KOPT-K1 (cell line): ENCODE measurements around the gene PCDHGA4.
"Not testable (repeated sequence)": the region's sequence is repeated elsewhere in the genome, so short reads cannot be mapped to it uniquely, and the experiment has no call there.

Experiments used
- H3K27ac ChIP-seq: fragments of 200-600 bp; sonication (generic); 2 replicates; pipeline ENCODE4 v1.5.1; 2016; ENCODE audit warnings: antibody characterized with exemption, mild to moderate bottlenecking, low read depth, low read length; ENCODE audit not compliant: poor library complexity, severe bottlenecking
- H3K36me3 ChIP-seq: fragments of 200-600 bp; sonication (generic); 2 replicates; pipeline ENCODE4 v1.5.1; 2017; ENCODE audit warnings: antibody characterized with exemption, mild to moderate bottlenecking, low read length, moderate library complexity; ENCODE audit not compliant: insufficient read depth
- H3K9me3 ChIP-seq: fragments of 200-600 bp; sonication (generic); 2 replicates; pipeline ENCODE4 v1.5.1; 2017; ENCODE audit warnings: antibody characterized with exemption, low read length, mild to moderate bottlenecking; ENCODE audit not compliant: insufficient read depth, poor library complexity, severe bottlenecking

Gene PCDHGA4

DNA sequence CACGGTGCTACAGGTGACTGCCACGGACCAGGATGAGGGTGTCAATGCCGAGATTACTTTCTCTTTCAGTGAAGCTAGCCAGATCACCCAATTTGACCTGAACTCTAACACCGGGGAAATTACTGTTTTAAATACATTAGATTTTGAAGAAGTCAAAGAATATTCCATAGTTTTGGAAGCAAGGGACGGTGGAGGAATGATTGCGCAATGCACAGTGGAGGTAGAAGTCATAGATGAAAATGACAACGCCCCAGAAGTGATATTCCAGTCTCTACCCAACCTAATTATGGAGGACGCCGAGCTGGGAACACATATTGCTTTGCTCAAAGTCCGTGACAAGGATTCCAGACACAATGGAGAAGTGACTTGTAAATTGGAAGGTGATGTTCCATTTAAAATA is 33.8 kb downstream of the PCDHGA4 start:
- Histone ChIP-seq H3K27ac (no peak overlapping the region), H3K9me3 (peaks cover 16% of the 10 kb centered on the region), H3K36me3 (no peaks in the 10 kb centered on the region)

DNA sequence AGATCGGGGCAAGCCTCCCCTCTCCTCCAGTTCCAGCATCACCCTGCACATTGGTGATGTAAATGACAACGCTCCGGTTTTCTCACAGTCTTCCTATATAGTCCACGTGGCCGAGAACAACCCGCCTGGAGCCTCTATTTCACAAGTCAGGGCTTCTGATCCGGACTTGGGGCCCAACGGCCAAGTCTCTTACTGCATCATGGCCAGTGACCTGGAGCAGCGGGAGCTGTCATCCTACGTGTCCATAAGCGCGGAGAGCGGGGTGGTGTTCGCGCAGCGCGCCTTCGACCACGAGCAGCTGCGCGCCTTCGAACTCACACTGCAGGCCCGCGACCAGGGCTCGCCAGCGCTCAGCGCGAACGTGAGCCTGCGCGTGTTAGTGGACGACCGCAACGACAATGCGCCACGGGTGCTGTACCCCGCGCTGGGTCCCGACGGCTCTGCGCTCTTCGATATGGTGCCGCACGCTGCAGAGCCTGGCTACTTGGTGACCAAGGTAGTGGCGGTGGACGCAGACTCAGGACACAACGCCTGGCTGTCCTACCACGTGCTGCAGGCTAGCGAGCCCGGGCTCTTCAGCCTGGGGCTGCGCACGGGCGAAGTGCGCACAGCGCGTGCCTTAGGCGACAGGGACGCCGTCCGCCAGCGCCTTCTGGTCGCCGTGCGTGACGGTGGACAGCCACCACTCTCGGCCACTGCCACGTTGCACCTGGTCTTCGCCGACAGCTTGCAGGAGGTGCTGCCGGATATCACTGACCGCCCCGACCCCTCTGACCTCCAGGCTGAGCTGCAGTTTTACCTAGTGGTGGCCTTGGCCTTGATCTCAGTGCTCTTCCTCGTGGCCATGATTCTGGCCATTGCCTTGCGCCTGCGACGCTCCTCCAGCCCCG is 34.6 kb downstream of the PCDHGA4 start:
- Histone ChIP-seq H3K36me3 (no peaks in the 10 kb centered on the region), H3K27ac (no peak overlapping the region), H3K9me3 (peaks cover 9% of the 10 kb centered on the region)

DNA sequence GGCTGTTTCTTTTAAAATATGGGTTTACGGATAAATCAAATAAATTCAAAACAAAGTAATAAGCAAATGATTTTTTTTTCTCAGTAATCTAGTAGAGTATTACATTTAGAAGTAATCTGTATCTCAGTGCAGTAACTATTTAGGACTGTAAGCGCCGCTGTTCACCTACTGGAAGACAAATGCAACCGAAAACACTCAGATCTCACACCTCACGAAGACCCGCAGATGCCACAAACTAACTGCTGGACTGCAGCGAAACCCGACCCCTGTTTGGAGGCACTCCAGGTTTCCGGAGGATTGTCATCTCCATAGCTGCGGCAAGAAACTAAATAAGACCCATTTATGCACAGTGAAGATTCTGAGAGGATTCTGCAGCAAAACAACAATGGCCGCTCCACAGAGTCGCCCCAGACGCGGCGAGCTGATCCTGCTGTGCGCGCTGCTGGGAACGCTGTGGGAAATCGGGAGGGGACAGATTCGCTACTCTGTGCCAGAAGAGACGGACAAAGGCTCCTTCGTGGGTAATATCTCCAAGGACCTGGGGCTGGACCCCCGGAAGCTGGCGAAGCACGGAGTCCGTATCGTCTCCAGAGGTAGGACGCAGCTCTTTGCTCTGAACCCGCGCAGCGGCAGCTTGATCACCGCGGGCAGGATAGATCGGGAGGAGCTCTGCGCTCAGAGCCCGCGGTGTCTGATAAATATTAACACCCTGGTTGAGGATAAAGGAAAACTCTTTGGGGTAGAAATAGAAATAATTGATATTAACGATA is 37.8 kb downstream of the PCDHGA4 start, which contains the start of gene PCDHGA8:
Gene PCDHGA8, plus strand, starts transcription at position 205 of the 770 bp plus-strand sequence. Its CDS starts 181 bp downstream, at position 386.
- Histone ChIP-seq H3K9me3 (no peaks in the 10 kb centered on the region), H3K36me3 (no peaks in the 10 kb centered on the region), H3K27ac (no peak within 1 kb of the TSS)

DNA sequence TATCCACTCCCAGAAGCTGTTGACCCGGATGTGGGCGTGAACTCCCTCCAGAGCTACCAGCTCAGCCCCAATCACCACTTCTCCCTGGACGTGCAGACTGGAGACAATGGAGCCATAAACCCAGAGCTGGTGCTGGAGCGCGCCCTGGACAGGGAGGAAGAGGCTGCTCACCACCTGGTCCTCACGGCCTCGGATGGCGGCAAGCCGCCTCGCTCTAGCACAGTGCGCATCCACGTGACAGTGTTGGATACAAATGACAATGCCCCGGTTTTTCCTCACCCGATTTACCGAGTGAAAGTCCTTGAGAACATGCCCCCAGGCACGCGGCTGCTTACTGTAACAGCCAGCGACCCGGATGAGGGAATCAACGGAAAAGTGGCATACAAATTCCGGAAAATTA is 38.4 kb downstream of the PCDHGA4 start:
- Histone ChIP-seq H3K9me3 (no peaks in the 10 kb centered on the region), H3K27ac (no peak overlapping the region), H3K36me3 (no peaks in the 10 kb centered on the region)

DNA sequence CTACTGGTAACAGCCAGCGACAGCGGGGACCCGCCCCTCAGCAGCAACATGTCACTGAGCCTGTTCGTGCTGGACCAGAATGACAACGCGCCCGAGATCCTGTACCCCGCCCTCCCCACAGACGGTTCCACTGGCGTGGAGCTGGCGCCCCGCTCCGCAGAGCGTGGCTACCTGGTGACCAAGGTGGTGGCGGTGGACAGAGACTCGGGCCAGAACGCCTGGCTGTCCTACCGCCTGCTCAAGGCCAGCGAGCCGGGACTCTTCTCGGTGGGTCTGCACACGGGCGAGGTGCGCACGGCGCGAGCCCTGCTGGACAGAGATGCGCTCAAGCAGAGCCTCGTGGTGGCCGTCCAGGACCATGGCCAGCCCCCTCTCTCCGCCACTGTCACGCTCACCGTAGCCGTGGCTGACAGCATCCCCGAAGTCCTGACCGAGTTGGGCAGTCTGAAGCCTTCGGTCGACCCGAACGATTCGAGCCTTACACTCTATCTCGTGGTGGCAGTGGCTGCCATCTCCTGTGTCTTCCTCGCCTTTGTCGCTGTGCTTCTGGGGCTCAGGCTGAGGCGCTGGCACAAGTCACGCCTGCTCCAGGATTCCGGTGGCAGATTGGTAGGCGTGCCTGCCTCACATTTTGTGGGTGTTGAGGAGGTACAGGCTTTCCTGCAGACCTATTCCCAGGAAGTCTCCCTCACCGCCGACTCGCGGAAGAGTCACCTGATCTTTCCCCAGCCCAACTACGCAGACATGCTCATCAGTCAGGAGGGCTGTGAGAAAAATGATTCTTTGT is 39.8 kb downstream of the PCDHGA4 start:
- H3K27ac ChIP-seq, H3K9me3 ChIP-seq, H3K36me3 ChIP-seq: not testable (repeated sequence)

DNA sequence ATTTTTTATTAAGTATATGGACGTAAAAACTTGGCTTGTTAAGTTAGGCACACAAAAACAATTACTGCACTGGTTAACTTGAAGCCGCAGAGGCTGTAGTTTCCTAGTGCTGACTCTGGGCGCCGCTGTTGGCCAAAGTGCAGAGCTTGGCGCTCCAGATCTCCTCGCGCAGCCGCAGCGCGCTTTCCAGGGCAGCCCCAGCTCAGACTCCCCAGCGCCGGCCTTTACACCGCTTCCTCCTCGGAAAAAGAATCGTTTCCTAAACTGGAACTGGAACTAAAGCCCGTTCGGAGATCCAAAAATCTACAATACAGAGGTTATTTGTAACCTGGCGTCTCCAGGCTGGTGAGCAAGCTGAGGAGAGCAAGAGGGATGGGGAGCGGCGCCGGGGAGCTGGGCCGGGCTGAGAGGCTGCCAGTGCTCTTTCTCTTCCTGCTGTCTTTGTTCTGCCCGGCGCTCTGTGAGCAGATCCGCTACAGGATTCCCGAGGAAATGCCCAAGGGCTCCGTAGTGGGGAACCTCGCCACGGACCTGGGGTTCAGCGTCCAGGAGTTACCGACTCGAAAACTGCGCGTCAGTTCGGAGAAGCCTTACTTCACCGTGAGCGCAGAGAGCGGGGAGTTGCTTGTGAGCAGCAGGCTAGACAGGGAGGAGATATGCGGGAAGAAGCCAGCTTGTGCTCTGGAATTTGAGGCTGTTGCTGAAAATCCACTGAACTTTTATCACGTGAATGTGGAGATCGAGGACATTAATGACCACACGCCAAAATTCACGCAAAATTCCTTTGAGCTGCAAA is 43.1 kb downstream of the PCDHGA4 start, which contains the start of gene PCDHGB5:
Gene PCDHGB5, plus strand, starts transcription at position 192 of the 796 bp plus-strand sequence. Its CDS starts 181 bp downstream, at position 373.
- not testable (repeated sequence) for H3K36me3 ChIP-seq, H3K27ac ChIP-seq, H3K9me3 ChIP-seq

DNA sequence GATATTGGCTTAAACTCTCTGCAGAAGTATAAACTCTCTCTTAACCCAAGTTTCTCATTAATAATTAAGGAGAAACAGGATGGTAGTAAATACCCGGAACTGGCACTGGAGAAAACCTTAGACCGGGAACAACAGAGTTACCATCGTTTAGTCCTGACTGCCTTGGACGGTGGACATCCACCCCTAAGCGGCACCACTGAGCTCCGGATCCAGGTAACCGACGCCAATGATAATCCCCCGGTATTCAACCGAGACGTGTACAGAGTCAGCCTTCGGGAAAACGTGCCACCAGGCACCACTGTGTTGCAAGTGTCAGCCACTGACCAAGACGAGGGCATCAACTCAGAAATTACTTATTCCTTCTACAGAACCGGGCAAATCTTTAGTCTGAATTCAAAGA is 43.8 kb downstream of the PCDHGA4 start:
- Histone ChIP-seq H3K9me3 (peaks cover 3% of the 10 kb centered on the region), H3K36me3 (no peaks in the 10 kb centered on the region), H3K27ac (no peak overlapping the region)

DNA sequence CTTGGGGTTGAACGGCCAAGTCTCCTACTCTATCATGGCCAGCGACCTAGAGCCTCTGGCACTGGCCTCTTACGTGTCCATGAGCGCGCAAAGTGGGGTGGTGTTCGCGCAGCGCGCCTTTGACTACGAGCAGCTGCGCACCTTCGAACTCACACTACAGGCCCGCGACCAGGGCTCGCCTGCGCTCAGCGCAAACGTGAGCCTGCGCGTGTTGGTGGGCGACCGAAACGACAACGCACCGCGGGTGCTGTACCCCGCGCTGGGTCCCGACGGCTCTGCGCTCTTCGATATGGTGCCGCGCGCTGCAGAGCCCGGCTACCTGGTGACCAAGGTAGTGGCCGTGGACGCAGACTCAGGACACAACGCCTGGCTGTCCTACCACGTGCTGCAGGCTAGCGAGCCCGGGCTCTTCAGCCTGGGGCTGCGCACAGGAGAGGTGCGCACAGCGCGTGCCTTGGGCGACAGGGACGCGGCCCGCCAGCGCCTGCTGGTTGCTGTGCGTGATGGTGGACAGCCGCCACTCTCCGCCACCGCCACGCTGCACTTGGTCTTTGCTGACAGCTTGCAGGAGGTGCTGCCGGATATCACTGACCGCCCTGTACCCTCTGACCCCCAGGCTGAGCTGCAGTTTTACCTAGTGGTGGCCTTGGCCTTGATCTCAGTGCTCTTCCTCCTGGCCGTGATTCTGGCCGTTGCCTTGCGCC is 44.9 kb downstream of the PCDHGA4 start:
- Histone ChIP-seq H3K9me3 (peaks cover 3% of the 10 kb centered on the region), H3K36me3 (no peaks in the 10 kb centered on the region), H3K27ac (no peak overlapping the region)

DNA sequence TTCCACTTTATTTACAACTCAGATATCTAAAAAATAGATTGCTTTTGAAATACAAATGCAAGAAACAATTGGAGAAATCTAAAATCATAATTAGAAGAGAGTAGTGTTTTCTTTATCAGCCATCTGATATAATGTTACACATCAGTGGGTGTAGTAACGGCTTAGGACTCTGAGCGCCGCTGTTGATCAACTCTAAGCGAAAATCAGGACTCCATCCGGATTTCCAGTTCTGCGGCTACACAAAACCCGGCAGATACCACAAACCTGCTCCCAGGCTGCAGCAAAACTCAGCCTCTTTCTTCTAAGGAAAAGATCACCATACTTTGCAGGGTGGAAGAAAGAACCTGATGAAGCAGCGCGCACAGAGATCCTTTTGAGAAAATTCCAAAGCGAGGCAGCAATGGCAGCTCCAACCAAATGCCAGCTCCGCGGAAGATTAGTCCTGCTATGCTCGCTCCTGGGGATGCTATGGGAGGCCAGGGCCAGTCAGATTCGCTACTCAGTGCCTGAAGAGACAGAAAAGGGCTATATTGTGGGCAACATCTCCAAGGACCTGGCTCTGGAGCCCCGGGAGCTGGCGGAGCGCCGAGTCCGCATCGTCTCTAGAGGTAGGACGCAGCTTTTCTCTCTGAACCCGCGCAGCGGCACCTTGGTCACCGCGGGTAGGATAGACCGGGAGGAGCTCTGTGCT is 47.9 kb downstream of the PCDHGA4 start, which contains the start of gene PCDHGA9:
Gene PCDHGA9, plus strand, starts transcription at position 226 of the 691 bp plus-strand sequence. Its CDS starts 175 bp downstream, at position 401.
- Histone ChIP-seq H3K27ac (no peak within 1 kb of the TSS), H3K9me3 (peaks cover 3% of the 10 kb centered on the region), H3K36me3 (no peaks in the 10 kb centered on the region)

DNA sequence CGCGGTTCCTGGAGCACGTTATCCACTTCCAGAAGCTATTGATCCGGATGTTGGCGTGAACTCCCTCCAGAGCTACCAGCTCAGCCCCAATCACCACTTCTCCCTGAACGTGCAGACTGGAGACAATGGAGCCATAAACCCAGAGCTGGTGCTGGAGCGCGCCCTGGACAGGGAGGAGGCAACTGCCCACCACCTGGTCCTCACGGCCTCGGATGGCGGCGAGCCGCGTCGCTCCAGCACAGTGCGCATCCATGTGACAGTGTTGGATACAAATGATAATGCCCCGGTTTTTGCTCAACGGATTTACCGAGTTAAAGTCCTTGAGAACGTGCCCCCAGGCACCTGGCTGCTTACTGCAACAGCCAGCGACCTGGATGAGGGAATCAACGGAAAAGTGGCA is 48.6 kb downstream of the PCDHGA4 start:
- H3K36me3 ChIP-seq = no peaks in the 10 kb centered on the region
- H3K9me3 ChIP-seq = peaks cover 3% of the 10 kb centered on the region
- H3K27ac ChIP-seq = no peak overlapping the region
